Pancreas (tissue), 10 donors: Measurements from ENCODE around the gene JAK3. TPM values are rescaled to one million over a fixed set of nuclear protein-coding genes. Genes with fewer than 3 reads are reported as not detected.
A peak's percentile ranks its signal among the peaks of the same experiment; 100 is the strongest.

Experiments
- ATAC-seq, 4 donors: fragments of 200-7000 bp; cut with Tn5 transposase; one replicate each; pipeline versions ENCODE4 v1.8.0 to v1.9.1; 2020; ENCODE audit warnings: mild to moderate bottlenecking in 4 of 4, moderate library complexity in 4 of 4
- DNase-seq, 6 donors: peaks; one replicate each; pipeline ENCODE4 v3.0.0-alpha.2; 2020
- FAIRE-seq: peaks from 2 replicates; lab custom pipeline; 2012; peaks lifted over from hg19 to GRCh38; lab: Jason Lieb, UNC
- H3K27ac ChIP-seq, 4 donors: fragments of 200-600 bp; sonication (generic); 1 replicate in 3 of 4; 2 replicates in 1 of 4; pipeline versions ENCODE4 v1.5.0 to v1.8.0; 2020
- H3K27me3 ChIP-seq, 4 donors: fragments of 200-600 bp; one replicate each; pipeline ENCODE4 v1.8.0; 2021
- H3K36me3 ChIP-seq, 3 donors: fragments of 200-600 bp; sonication (generic) in 1 of 3; one replicate each; pipeline versions ENCODE4 v1.5.0 to v1.8.0; 2020 to 2021
- H3K4me1 ChIP-seq, 3 donors: fragments of 200-600 bp; one replicate each; pipeline ENCODE4 v1.8.0; 2021
- H3K4me3 ChIP-seq, 4 donors: fragments of 200-600 bp; sonication (generic) in 2 of 4; one replicate each; pipeline versions ENCODE4 v1.5.0 to v1.8.0; 2020 to 2021
- H3K9me3 ChIP-seq, 4 donors: fragments of 200-600 bp; one replicate each; pipeline ENCODE4 v1.8.0; 2021
- WGBS, 2 donors: extraction: QIAGEN DNeasy Blood & Tissue Kit; methylation state at CpG; one replicate each; pipeline ENCODE4 v1.1.7; 2013; 5-methylcytosine and 5-hydroxymethylcytosine counted together
- intact Hi-C, 3 donors: fragments of 100-400 bp; cut with DNase I; formaldehyde crosslinking; loops; one replicate each; pipeline versions ENCODE4 v1.11.1 to v1.14.2; 2022
- polyA plus RNA-seq, 2 donors: library from polyadenylated mRNA; stranded (reverse); fragments of 200-250 nt; gene quantifications; one replicate each; pipeline ENCODE4 v1.2.3, GENCODE V29; 2013
- total RNA-seq, 6 donors: library from RNA; stranded (reverse); fragmentation: NEBNext Ultra II Directional in 4 of 6; extraction: Animal tissue kit (Norgen Biotek cat#: 25700) in 4 of 6; gene quantifications; one replicate each; pipeline versions ENCODE4 v1.2.1 to v1.2.4, GENCODE V29; 2021 to 2023
- TF ChIP-seq, protein P1 (sequence below), 4 donors: fragments of 200-600 bp; sonication (generic) in 3 of 4; IDR thresholded peaks; one replicate each; pipeline versions ENCODE4 v1.5.0 to v1.8.0; 2021; ENCODE audit warnings: antibody characterized with exemption in 4 of 4
- donor health status: healthy with polysubstance abuse.
- donor health status: DM: no; HTN: no; CAD: no; lungs with moderate emphysema.
- donor health status: DM: no; HTN: no; CAD: no.
- donor health status: control.
- donor health status: control.
- donor health status: Bipolar disorder and iron deficiency.
- donor health status: DM: yes; HTN: yes; CAD: no.
- donor health status: DM: no; HTN: no; CAD: no.
- donor health status: DM: no; HTN: no; CAD: no.
- donor health status: DM: yes; HTN: yes; CAD: no.

JAK3 gene
- total and polyA plus RNA-seq, 8 donors, result 1.1 to 6.6 (median 2.5) TPM

DNA sequence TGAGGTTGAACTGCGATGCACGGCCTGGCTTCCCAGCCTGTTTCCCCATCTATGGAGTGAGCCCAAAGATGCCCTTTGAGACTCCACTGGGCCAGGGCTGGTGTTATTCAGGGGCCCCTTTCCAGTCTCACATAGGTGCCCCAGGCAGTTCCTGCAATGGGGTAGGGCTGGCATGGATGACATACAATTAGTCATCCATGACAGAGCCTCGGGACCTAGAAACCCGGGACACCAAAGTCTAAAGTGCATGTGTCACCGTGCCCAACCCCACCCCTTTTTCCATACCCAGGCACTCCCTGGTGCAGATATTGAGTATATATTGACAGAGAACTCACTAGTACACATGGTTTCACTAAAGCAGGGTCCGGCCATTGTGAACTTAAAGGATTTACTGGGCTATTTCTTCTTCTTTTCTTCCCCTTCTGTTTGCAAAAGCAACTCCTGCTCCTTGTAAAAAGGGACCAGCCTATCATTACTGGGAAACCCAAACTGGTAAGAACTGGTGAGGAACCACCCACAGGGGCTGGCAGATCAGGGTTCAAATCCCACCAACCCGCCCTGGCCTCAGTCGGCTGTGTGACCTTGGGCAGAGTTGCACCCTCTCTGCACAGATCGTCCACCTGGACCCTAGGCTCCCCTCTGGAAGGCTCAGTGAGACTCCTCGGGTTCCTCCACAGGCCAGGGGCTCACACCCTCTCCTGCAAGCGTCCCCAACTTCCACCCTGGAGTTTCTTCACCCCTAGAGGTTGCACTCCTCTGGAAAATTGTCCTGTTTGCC is 50.2 kb downstream of the JAK3 start:
- peak; percentile 78 to 84 (median 82) for ATAC-seq
- Histone ChIP-seq H3K36me3 (no peaks in the 10 kb centered on the region), H3K27ac (peak overlapping the region in 3 of 4 donors; percentile 14 to 72 (median 64)), H3K27me3 (no peaks in the 10 kb centered on the region), H3K4me1 (peaks cover 0 to 14% (median 12%) of the 10 kb centered on the region in 3 donors), H3K4me3 (no peak overlapping the region), H3K9me3 (no peaks in the 10 kb centered on the region)
- intact Hi-C loops, result no loop called here
- 33 to 40% methylated on average over 11 of the region's 11 CpGs for WGBS, 2 donors
- no peak for FAIRE-seq
- peak in 4 of 6 donors; percentile 74 to 81 (median 80) for DNase-seq
- TF ChIP-seq, protein P1, sequence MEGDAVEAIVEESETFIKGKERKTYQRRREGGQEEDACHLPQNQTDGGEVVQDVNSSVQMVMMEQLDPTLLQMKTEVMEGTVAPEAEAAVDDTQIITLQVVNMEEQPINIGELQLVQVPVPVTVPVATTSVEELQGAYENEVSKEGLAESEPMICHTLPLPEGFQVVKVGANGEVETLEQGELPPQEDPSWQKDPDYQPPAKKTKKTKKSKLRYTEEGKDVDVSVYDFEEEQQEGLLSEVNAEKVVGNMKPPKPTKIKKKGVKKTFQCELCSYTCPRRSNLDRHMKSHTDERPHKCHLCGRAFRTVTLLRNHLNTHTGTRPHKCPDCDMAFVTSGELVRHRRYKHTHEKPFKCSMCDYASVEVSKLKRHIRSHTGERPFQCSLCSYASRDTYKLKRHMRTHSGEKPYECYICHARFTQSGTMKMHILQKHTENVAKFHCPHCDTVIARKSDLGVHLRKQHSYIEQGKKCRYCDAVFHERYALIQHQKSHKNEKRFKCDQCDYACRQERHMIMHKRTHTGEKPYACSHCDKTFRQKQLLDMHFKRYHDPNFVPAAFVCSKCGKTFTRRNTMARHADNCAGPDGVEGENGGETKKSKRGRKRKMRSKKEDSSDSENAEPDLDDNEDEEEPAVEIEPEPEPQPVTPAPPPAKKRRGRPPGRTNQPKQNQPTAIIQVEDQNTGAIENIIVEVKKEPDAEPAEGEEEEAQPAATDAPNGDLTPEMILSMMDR (IDR thresholded peaks at IDR 0.05), result no peak

DNA sequence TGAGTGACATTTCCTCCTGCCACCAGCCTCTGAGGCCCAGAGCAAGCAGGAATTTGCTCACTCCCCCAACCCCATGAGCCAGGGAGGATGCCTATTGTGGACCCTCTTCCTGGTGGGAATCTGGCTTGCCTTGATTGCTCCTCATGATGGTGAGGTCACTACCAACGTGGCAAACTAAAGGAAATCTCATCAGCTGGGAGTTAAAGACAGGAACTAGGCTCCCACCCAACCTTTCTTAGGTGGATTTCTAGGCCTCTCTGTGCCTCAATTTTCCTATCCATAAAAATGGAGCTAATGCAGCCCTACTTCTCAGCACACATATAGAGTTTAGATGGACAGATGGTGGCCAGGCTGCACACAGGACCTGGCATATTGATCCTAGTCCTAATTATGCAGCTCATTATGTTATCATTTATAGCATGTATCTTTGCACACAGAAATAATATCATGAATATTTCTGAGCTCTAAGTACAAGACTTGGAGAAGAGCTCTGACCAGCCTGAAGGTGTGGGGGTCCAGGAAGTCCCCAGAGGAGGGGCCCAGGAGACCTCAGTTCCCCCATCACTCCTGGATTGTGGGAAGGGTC is 50.9 kb downstream of the JAK3 start:
- intact Hi-C loops, result no loop called here
- TF ChIP-seq, protein P1 (IDR thresholded peaks at IDR 0.05), result no peak
- Histone ChIP-seq H3K9me3 (no peaks in the 10 kb centered on the region), H3K4me3 (no peak overlapping the region), H3K36me3 (no peaks in the 10 kb centered on the region), H3K4me1 (peaks cover 0 to 14% (median 12%) of the 10 kb centered on the region in 3 donors), H3K27me3 (no peaks in the 10 kb centered on the region), H3K27ac (peak overlapping the region in 3 of 4 donors; percentile 14 to 72 (median 64))
- DNase-seq (no peak), ATAC-seq (no peak), FAIRE-seq (no peak)
- WGBS, 2 donors, result 27 to 42% methylated on average over 1 of the region's 1 CpG

DNA sequence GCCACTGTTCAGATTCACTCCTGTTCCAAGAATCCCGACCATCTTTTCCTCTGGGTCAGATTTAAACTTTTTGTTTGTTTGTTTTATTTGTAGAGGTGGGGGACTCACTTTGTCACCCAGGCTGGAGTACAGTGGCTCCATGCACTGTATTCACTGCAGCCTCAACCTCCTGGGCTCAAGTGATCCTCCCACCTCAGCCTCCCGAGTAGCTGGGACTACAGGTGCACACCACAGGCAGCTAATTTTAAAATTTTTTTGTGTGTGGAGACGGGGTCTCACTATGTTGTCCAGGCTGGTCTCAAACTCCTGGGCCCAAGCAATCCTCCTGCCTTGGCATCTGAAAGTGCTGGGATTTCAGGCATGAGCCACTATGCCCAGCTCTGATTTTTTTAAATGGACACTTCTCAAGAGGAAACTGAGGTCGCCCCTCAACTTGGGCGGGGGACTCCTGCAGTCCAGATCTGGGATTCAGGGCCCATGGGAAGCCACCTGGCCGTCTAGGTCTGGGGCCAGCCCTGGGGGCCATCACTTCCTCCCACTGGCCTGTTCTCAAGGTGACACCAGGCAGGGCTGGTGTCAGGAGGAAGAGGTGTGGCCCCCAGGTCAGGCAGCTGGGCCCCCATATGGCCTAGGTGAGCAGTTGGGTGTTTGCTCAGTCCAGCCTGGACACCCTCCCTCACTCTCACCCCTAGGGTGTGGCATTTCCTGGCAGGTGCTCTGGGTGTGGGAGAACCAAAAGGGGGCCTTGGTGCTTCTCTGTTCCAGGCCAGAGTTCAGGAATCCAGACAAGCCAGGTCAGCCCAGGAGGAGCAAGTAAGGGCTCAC is 51.6 kb downstream of the JAK3 start:
- no peaks in the 10 kb centered on the region for H3K9me3 ChIP-seq
- H3K27ac ChIP-seq, result peak overlapping the region in 3 of 4 donors; percentile 14 to 72 (median 64)
- peak overlapping the region in 1 of 4 donors; percentile 39 for H3K4me3 ChIP-seq
- 70% methylated on average over 6 of the region's 6 CpGs for WGBS, 2 donors
- FAIRE-seq, result no peak
- peaks cover 0 to 17% (median 14%) of the 10 kb centered on the region in 3 donors for H3K4me1 ChIP-seq
- ATAC-seq, result peak; percentile 20 to 41 (median 23)
- peak in 1 of 6 donors; percentile 41 for DNase-seq
- no peaks in the 10 kb centered on the region for H3K36me3 ChIP-seq
- TF ChIP-seq, protein P1 (IDR thresholded peaks at IDR 0.05), result no peak
- intact Hi-C loops, result no loop called here
- H3K27me3 ChIP-seq, result no peaks in the 10 kb centered on the region

DNA sequence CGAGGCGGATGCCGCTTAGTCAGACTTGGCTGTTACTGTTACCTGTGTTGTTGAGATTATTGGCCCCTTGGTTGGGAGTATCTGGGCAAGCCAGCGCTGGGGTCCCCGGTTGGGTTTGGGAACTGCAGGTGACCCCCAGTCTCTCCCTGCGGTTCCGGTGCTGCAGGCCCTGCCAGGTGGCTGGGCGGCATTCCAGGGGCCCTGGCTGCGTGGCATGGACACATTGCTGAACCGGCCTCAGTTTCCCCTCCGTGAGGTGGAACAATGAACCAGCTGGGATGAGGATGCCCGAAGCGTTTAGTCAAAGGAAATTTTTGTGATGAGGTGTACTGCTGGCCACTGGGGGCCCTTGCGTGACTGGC is 52.3 kb downstream of the JAK3 start:
- no peaks in the 10 kb centered on the region for H3K27me3 ChIP-seq
- peak overlapping the region in 3 of 4 donors; percentile 13 to 39 (median 30) for H3K4me3 ChIP-seq
- DNase-seq, result no peak
- 38 to 42% methylated on average over 14 of the region's 14 CpGs for WGBS, 2 donors
- intact Hi-C loops, result no loop called here
- no peak for ATAC-seq
- no peaks in the 10 kb centered on the region for H3K9me3 ChIP-seq
- no peaks in the 10 kb centered on the region for H3K36me3 ChIP-seq
- no peak for FAIRE-seq
- TF ChIP-seq, protein P1 (IDR thresholded peaks at IDR 0.05), result no peak
- H3K4me1 ChIP-seq, result peaks cover 0 to 21% (median 14%) of the 10 kb centered on the region in 3 donors
- H3K27ac ChIP-seq, result peak overlapping the region in 3 of 4 donors; percentile 16 to 68 (median 41)
